ENCODE results near the gene PTPRCAP. TPM values are rescaled to one million over a fixed set of nuclear protein-coding genes. Genes with fewer than 3 reads are reported as not detected.

Gene PTPRCAP
- total and polyA plus RNA-seq, 10 of the 15 experiments (the other 5 are each of a cell fraction or from before 2014, with no cell fraction given): 4.7 to 266 (median 125) TPM

- no peak overlapping the region for H3K4me2 ChIP-seq (ENCODE audit: control insufficient read depth, insufficient read depth)
- in situ Hi-C loops (cut with MboI): no loop called here
- WGBS (ENCODE audit: insufficient coverage, insufficient replicate concordance, low lambda C conversion rate, missing lambda C conversion rate): 96% methylated on average over 10 of the region's 10 CpGs
- no TSS peak for BruUV-seq (replicated peaks)
- no peaks in the 10 kb centered on the region for H3K9me3 ChIP-seq (replicated peaks; ENCODE audit: control insufficient read depth, insufficient read depth, low read length)
- no peaks in the 10 kb centered on the region; a peak in 1 of 4 replicates for H3K36me3 ChIP-seq (ENCODE audit: control insufficient read depth in 2 of 2, insufficient read depth in 2 of 2, low read length in 1 of 2)
- RAD21 ChIA-PET (ENCODE audit: unreplicated experiment): interaction anchor here (0.7 to 1.4 kb wide), 2 partner anchors 25 to 42 kb away, joined by 3 read pairs; partner anchors contain the start of genes PITPNM1 and PTPRCAP
- H4K20me1 ChIP-seq (ENCODE audit: control insufficient read depth, insufficient read depth): no peaks in the 10 kb centered on the region
- POLR2A ChIA-PET: interaction anchor here (0.6 to 6.3 kb wide), 3 partner anchors 20 to 35 kb away, joined by 3 to 50 read pairs (median 4); partner anchors contain the start of genes CORO1B, PTPRCAP and RPS6KB2
- H3K79me2 ChIP-seq (ENCODE audit: control insufficient read depth, insufficient read depth, low read length): peaks cover 8% of the 10 kb centered on the region
- H3K27me3 ChIP-seq (replicated peaks in 1 of 2; ENCODE audit: control insufficient read depth in 2 of 2, insufficient read depth in 2 of 2, low read length in 1 of 2): no peaks in the 10 kb centered on the region
- CTCF ChIA-PET: interaction anchor here (0.6 to 1.4 kb wide), 2 partner anchors 14 to 62 kb away, joined by 3 read pairs; no protein-coding TSS in a partner anchor
- DNase-seq (ENCODE audit: low read depth, low spot score) (no peak), ATAC-seq (no peak), FAIRE-seq (no peak)
- SMC1A ChIA-PET (ENCODE audit: uncharacterized antibody, unreplicated experiment): no interaction called here
- TF ChIP-seq MLLT1 (IDR thresholded peaks at IDR 0.05): no peak
- TF ChIP-seq EZH2 (IDR thresholded peaks at IDR 0.05; ENCODE audit: borderline replicate concordance, control insufficient read depth, low read depth, low read length): no peak
- no peak for TF ChIP-seq ZNF207 (IDR thresholded peaks at IDR 0.05; ENCODE audit: borderline replicate concordance)
- TF ChIP-seq MXI1 (IDR thresholded peaks at IDR 0.05; ENCODE audit: low read depth, low read length): no peak
- no peak for TF ChIP-seq NFXL1 (IDR thresholded peaks at IDR 0.05; ENCODE audit: borderline replicate concordance)
- no peak for TF ChIP-seq DPF2 (IDR thresholded peaks at IDR 0.05)
- no peak for TF ChIP-seq BRCA1 (IDR thresholded peaks at IDR 0.05; ENCODE audit: low read depth, low read length)
- no peak for TF ChIP-seq TCF3 (IDR thresholded peaks at IDR 0.05; ENCODE audit: borderline replicate concordance, insufficient read depth, low read depth, low read length)
- no peak for TF ChIP-seq TCF12 (IDR thresholded peaks at IDR 0.05; ENCODE audit: low read depth, low read length)
- TF ChIP-seq SMC3 (IDR thresholded peaks at IDR 0.05; ENCODE audit: borderline replicate concordance, low read length): no peak
- TF ChIP-seq GABPA (IDR thresholded peaks at IDR 0.05; ENCODE audit: low read depth): no peak
- no peak for TF ChIP-seq CBX3 (IDR thresholded peaks at IDR 0.05; ENCODE audit: borderline replicate concordance, low read depth)
- TF ChIP-seq SMAD5 (IDR thresholded peaks at IDR 0.05; ENCODE audit: low read depth): no peak
- TF ChIP-seq MYC (IDR thresholded peaks at IDR 0.05; ENCODE audit: insufficient read depth, insufficient read length, insufficient replicate concordance, low read length, severe bottlenecking): no peak
- H3K4me1 ChIP-seq (ENCODE audit: control insufficient read depth, insufficient read depth, low read length): peaks cover 43% of the 10 kb centered on the region
- no peak overlapping the region for H3K27ac ChIP-seq (ENCODE audit: control insufficient read depth, insufficient read depth)
- no peak overlapping the region for H3K9ac ChIP-seq (ENCODE audit: control insufficient read depth, insufficient read depth, low read length)
- H2AFZ ChIP-seq (ENCODE audit: control insufficient read depth, low read depth, low read length): no peak overlapping the region
- H3K4me3 ChIP-seq: no peak overlapping the region
- intact Hi-C loops (cut with micrococcal nuclease; ENCODE audit: unreplicated experiment): no loop called here
Measured at GRCh38 chr11:67463186-67463585, 25.7 kb upstream of the PTPRCAP start.

Data from GM12878 (cell line).